Adipose tissue (tissue), 3 donors: ENCODE results near the gene ZNF766. TPM values are rescaled to one million over a fixed set of nuclear protein-coding genes. Genes with fewer than 3 reads are reported as not detected.

Source experiments
- H3K27ac ChIP-seq: one replicate; pipeline ENCODE4 v1.5.1; 2013; ENCODE audit warnings: low read depth, low read length
- WGBS, 3 donors: extraction: QIAGEN DNeasy Blood & Tissue Kit; methylation state at CpG; one replicate each; pipeline ENCODE4 v1.1.7; 2013; 5-methylcytosine and 5-hydroxymethylcytosine counted together
- polyA plus RNA-seq, 3 donors: library from polyadenylated mRNA; stranded (reverse); fragments of 200-250 nt; gene quantifications; one replicate each; pipeline ENCODE4 v1.2.3, GENCODE V29; 2013
- donor health status: healthy with polysubstance abuse.
- donor health status: Bipolar disorder and iron deficiency.
- donor health status: healthy.

Gene ZNF766
- polyA plus RNA-seq, 3 donors, result 2.0 to 3.8 (median 2.7) TPM

GRCh38 chr19:52343548-52343947 is 74.2 kb downstream of the ZNF766 start:
- 21 to 23% (median 23%) methylated on average over 8 of the region's 8 CpGs for WGBS, 3 donors
- H3K27ac ChIP-seq, result no peak overlapping the region

GRCh38 chr19:52345162-52345561 is 75.8 kb downstream of the ZNF766 start:
- no peak overlapping the region for H3K27ac ChIP-seq
- 83 to 88% (median 86%) methylated on average over 6 of the region's 6 CpGs for WGBS, 3 donors

Other genes starting within 250 kb of the ZNF766 start
- gene ZNF614, start 241.2 kb upstream of the ZNF766 start, polyA plus RNA-seq, result 1 to 10 TPM; 1.8 to 4.3 (median 3.1) TPM
- 1 to 10 TPM; 3.1 to 4.3 (median 3.3) TPM for gene ZNF432, start 220.7 kb upstream of the ZNF766 start, polyA plus RNA-seq
- 1 to 10 TPM; 5.1 to 5.9 (median 5.8) TPM for gene ZNF841, start 173.8 kb upstream of the ZNF766 start, polyA plus RNA-seq
- 1 to 10 TPM; 2.1 to 3.2 (median 2.2) TPM for gene ZNF616, start 129.6 kb upstream of the ZNF766 start, polyA plus RNA-seq
- gene ZNF836, start 98.0 kb upstream of the ZNF766 start, polyA plus RNA-seq, result 1 to 10 TPM; 2.2 to 5.4 (median 4.0) TPM
- 100 to 1,000 TPM in 1 of 3 donors, 10 to 100 TPM in 2; 58.2 to 106 (median 88.5) TPM for gene PPP2R1A, start 79.5 kb upstream of the ZNF766 start, polyA plus RNA-seq
- 1 to 10 TPM; 2.5 to 3.4 (median 2.8) TPM for gene ZNF480, start 27.6 kb downstream of the ZNF766 start, polyA plus RNA-seq
- gene ZNF610, start 66.7 kb downstream of the ZNF766 start, polyA plus RNA-seq, result 1 to 10 TPM in 1 of 3 donors, under 1 TPM in 2; 0.39 to 1.0 (median 0.93) TPM
- gene ZNF880, start 100.3 kb downstream of the ZNF766 start, polyA plus RNA-seq, result 10 to 100 TPM in 1 of 3 donors, 1 to 10 TPM in 2; 5.7 to 12.5 (median 8.5) TPM
- 10 to 100 TPM in 1 of 3 donors, 1 to 10 TPM in 2; 3.2 to 11.9 (median 4.3) TPM for gene ZNF528, start 128.3 kb downstream of the ZNF766 start, polyA plus RNA-seq
- gene ZNF534, start 159.6 kb downstream of the ZNF766 start, polyA plus RNA-seq, result not detected
- gene ZNF578, start 184.0 kb downstream of the ZNF766 start, polyA plus RNA-seq, result 1 to 10 TPM in 1 of 3 donors, under 1 TPM in 2; 0.27 to 1.0 (median 0.40) TPM